Neural cell (in vitro differentiated cells): ENCODE measurements around the gene LDB2.

Experiments
- EZH2 ChIP-seq: fragments of 200-600, 300-800 bp; shearing (Covaris generic), sonication (generic); IDR thresholded peaks from 2 replicates; pipeline ENCODE4 v1.6.1; 2014; ENCODE audit warnings: antibody characterized with exemption, low read length, borderline replicate concordance, mild to moderate bottlenecking; ENCODE audit not compliant: insufficient read depth, poor library complexity, severe bottlenecking
- MXI1 ChIP-seq: fragments of 450-650 bp; conservative IDR thresholded peaks from 2 replicates; pipeline ENCODE4 v1.6.1; 2014; ENCODE audit warnings: antibody characterized with exemption, mild to moderate bottlenecking; ENCODE audit not compliant: poor library complexity, severe bottlenecking
- POLR2AphosphoS5 ChIP-seq: IDR thresholded peaks from 2 replicates; pipeline ENCODE4 v1.6.1; 2012
- RAD21 ChIP-seq: fragments of 450-650 bp; conservative IDR thresholded peaks from 2 replicates; pipeline ENCODE4 v1.6.1; 2014; ENCODE audit warnings: antibody characterized with exemption, mild to moderate bottlenecking, moderate library complexity
- SMC3 ChIP-seq: fragments of 450-650 bp; conservative IDR thresholded peaks from 2 replicates; pipeline ENCODE4 v1.6.1; 2014; ENCODE audit warnings: antibody characterized with exemption, mild to moderate bottlenecking, moderate library complexity; ENCODE audit not compliant: poor library complexity
- TAF1 ChIP-seq: IDR thresholded peaks from 2 replicates; pipeline ENCODE4 v1.6.1; 2012; ENCODE audit warnings: low read depth
- TF ChIP-seq, protein P1 (sequence below): fragments of 450-650 bp; IDR thresholded peaks from 2 replicates; pipeline ENCODE4 v1.5.1; 2014; ENCODE audit warnings: antibody characterized with exemption, mild to moderate bottlenecking, moderate library complexity; ENCODE audit not compliant: poor library complexity, severe bottlenecking
- TF ChIP-seq, protein P2 (sequence below): IDR thresholded peaks from 2 replicates; pipeline ENCODE4 v1.6.1; 2012; ENCODE audit warnings: borderline replicate concordance

DNA sequence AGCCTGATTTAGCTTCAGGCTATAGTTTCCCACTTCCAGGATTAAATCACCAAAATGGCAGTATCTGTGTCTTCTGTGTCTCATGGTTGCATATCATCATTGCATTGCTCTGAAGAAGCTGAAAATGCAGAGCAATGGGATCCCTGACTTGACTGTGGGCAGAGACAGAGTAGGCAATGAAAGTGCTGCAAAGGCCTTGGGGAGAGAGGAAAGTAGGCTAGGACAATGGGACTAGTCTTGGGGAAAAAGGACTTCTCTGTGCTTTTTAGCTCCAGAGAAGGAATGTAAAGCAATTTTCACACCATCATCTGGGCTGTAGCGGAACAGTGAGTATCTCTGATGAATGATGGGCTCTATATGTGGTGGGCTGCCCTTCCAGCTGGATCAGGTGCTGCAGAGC is 202.5 kb downstream of the LDB2 start:
- TF ChIP-seq TAF1 (no peak), EZH2 (no peak), MXI1 (no peak), SMC3 (no peak), POLR2AphosphoS5 (no peak), RAD21 (no peak)
- TF ChIP-seq, protein P1, sequence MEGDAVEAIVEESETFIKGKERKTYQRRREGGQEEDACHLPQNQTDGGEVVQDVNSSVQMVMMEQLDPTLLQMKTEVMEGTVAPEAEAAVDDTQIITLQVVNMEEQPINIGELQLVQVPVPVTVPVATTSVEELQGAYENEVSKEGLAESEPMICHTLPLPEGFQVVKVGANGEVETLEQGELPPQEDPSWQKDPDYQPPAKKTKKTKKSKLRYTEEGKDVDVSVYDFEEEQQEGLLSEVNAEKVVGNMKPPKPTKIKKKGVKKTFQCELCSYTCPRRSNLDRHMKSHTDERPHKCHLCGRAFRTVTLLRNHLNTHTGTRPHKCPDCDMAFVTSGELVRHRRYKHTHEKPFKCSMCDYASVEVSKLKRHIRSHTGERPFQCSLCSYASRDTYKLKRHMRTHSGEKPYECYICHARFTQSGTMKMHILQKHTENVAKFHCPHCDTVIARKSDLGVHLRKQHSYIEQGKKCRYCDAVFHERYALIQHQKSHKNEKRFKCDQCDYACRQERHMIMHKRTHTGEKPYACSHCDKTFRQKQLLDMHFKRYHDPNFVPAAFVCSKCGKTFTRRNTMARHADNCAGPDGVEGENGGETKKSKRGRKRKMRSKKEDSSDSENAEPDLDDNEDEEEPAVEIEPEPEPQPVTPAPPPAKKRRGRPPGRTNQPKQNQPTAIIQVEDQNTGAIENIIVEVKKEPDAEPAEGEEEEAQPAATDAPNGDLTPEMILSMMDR = no peak
- TF ChIP-seq, protein P2, sequence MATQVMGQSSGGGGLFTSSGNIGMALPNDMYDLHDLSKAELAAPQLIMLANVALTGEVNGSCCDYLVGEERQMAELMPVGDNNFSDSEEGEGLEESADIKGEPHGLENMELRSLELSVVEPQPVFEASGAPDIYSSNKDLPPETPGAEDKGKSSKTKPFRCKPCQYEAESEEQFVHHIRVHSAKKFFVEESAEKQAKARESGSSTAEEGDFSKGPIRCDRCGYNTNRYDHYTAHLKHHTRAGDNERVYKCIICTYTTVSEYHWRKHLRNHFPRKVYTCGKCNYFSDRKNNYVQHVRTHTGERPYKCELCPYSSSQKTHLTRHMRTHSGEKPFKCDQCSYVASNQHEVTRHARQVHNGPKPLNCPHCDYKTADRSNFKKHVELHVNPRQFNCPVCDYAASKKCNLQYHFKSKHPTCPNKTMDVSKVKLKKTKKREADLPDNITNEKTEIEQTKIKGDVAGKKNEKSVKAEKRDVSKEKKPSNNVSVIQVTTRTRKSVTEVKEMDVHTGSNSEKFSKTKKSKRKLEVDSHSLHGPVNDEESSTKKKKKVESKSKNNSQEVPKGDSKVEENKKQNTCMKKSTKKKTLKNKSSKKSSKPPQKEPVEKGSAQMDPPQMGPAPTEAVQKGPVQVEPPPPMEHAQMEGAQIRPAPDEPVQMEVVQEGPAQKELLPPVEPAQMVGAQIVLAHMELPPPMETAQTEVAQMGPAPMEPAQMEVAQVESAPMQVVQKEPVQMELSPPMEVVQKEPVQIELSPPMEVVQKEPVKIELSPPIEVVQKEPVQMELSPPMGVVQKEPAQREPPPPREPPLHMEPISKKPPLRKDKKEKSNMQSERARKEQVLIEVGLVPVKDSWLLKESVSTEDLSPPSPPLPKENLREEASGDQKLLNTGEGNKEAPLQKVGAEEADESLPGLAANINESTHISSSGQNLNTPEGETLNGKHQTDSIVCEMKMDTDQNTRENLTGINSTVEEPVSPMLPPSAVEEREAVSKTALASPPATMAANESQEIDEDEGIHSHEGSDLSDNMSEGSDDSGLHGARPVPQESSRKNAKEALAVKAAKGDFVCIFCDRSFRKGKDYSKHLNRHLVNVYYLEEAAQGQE = no peak
